CD1c-positive myeloid dendritic cell (primary cell): Measurements from ENCODE around the gene HOXC10.

ENCODE experiments used
- DNase-seq: peaks from one replicate; pipeline ENCODE4 v3.0.0-alpha.2; 2016; ENCODE audit errors: extremely low spot score

Gene HOXC10

DNA sequence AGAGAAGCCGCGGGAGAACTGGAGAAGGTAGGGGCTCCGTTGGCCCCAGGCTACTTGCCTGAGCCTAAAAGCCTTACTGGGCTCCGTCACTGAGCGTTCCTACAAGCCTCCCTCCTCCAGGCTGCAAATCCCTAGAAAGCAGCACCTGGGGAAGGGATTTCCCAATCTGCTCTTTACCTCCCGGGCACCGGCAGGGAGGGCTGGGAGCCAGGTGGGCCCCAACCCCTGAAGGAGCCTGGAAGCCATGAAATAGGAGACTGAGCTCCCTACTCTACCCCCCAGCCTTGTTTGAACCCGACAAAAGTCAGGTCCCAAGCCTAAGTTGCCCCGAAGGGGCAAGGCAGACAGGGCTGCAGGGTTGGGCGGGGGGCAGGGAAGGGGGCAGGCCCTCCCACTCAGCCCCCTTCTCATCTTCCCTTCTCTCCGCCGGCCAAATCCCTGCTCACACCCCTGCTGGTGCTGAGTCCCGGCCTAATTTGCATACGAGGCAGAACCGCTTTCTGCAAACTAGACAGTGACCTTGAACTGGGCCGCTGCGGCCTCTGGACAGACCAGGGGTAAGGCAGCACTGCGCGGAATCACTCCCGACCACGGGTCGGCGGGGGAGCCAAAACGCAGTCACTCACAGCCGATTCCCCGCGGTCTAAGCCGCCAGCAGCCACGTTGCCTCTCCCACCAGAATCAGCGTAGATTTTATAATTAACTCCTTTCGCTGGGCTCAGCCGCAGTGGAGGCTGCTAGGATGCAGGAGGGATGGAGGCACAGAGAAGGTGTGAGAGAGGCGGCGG is 34.0 kb upstream of the HOXC10 start:
- no peak for DNase-seq

DNA sequence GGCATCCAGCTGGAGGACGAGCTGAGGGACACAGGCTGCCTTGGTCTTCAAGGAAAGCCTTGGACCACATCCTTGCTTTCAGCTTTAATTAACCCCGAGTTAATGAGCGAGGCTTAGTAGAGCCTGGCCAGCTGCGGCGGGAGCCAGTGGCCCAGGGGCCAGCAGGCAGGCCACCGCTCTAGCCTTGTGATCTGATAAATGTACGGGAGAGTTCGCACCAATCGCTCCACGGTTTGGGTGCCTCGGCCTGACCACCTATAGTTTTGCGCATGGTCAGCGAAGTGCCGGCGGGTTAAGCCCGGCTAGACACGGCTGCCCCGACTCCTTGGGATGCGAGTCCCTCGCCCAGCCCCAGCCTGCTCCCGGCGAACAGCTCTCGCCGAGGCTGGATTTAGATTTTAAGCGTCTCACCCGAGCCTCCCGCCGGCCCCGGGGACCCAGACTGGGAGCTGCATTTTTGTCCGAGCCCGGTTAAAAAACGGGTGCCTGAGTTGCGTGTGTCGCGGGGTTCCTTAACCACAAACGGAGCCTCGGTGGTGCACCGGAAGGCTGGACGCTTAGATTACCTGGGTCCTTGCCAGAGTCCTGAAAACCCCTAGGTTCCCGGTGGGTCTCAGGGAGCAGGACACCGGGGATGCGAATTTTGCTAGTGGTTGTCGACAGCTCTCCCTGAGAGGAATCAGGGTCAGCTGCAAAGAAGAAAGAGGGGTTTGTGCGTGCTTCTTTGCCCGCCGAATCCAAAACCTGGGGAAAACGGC is 33.2 kb upstream of the HOXC10 start:
- no peak for DNase-seq

DNA sequence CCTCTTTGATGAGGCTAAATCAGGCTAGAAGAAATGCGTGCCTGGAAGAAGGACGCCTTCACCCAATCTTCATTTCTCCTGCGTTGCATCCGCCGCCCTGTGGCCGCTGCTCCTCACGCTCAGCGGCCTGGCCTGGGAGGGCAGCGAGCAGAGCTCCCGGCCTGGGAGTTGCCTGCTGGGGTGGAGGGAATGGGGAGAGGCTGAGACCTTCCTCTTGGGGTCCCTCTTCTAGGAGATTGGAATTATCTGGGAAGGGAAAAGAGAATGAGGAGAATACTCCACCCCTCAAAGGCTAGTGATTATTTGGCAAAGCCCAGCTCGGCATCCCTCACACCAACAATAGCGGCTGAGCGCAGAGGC is 32.6 kb upstream of the HOXC10 start:
- no peak for DNase-seq

DNA sequence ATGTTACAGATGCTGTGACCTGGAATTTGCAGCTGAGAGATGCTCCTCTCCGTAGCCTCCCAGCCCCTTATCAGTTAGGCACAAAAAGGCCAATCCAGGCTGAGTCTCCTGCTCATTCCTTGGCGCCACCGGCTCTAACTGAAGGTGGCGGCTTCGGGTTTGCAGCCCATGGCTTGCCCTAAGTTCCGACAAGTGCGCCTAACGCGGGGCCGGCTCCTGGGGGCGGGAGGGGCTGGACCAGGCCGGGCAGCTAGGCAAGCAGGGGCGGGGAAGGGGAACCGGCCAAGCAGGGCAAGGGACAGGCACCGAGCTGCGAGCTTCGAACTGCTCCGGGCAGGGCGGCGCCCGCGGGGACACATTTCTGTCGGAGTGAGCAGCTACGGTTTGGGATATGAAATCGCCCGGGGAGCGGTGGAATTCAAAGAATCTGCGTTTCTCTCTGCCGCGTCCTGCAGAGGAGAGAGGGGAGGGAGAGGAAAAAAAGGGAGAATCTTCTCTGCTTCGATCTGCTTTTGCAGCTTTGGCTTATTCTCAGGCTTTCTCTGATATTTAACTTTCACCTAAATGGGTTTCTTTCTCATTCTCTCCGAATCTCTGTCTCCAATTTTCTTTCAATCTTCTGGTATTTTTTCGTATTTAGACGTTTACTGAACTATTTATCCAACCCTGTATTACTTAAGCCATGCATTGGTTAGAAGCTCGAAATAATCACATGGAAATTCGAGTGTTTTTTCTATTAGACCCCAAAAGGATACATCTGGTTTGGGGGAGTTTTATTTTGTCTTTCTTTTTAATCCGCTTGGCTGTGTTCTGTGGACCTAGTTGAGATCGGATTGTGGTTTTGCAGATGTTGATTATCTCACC is 31.8 kb upstream of the HOXC10 start:
- DNase-seq = no peak

DNA sequence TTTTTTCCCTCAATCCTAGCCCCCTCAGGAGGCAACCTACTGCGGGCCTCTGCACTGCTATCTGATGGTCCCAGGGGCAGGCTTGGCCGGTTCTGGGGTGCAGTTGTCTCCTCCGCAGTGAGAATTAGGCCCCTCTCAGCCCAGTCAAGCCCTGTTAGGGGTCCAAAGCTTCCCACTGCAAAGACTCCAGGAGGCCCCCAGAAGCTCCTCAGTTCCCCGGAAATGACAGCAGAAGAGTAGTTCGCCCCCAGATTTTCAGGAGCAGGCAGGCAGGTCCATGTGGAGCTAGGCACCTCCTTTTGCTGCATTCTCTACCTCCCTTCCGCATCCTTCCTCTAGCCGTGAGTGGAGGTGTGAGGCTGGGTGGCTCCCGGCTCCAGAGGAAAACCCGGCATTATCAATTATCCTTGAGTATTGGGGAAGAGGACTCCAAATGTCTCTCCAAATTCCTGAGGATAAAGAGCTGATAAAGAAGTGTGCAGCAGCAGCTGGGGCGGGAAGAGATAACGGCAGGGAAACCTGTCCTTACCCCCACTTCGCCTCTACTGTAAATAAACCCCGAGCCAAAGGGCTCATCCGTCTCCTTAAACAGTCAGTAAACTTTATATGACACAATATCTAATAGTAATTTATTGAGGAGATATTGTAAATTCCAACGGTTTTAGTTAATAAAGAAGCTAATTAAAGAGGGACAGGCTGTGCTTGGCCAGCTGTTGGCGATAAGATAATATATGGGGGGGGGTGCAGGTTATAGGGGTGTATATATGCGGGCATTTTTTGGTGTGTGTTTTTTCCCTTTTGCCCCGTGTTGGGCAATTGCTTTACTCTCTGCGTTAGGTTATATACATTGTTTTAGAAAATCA is 30.9 kb upstream of the HOXC10 start:
- DNase-seq = no peak

DNA sequence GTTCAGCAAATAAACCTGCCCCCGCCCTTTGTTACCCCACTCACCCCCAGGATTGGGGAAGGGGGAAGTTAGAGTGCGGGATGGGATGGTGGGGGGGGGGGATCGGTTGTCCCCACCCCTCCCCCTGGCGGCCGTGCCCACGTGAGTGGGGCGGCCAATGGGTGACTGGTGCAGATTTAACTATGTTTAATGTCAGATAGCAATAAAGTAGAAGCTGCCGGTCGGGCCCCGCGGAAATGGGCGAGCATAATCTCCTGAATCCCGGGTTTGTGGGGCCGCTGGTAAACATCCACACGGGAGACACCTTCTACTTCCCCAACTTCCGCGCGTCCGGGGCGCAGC is 30.3 kb upstream of the HOXC10 start, which contains the start of gene HOXC12:
Gene HOXC12, plus strand, starts transcription at position 210 of the 342 bp plus-strand sequence. Its CDS starts 27 bp downstream, at position 237.
- no peak for DNase-seq

DNA sequence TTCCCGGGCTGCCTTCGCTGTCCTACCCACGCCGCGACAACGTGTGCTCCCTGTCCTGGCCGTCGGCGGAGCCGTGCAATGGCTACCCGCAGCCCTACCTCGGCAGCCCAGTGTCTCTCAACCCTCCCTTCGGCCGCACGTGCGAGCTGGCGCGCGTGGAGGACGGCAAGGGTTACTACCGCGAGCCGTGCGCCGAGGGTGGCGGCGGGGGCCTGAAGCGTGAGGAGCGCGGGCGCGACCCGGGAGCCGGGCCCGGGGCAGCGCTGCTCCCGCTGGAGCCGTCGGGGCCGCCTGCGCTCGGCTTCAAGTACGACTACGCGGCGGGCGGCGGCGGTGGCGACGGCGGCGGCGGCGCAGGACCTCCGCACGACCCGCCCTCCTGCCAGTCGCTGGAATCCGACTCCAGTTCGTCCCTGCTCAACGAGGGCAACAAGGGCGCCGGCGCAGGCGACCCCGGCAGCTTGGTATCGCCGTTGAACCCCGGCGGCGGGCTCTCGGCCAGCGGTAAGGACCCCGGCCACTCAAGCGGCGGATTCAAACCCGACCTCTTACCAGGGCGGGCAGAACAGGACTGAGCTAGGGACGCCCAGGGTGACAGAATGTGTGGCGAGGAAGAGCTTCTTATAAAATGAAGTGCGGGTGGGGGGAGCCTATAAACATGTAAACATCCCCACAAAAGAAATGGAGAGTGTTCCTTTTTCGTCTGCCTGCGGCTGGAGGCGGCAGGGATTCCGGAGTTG is 29.7 kb upstream of the HOXC10 start:
- no peak for DNase-seq

DNA sequence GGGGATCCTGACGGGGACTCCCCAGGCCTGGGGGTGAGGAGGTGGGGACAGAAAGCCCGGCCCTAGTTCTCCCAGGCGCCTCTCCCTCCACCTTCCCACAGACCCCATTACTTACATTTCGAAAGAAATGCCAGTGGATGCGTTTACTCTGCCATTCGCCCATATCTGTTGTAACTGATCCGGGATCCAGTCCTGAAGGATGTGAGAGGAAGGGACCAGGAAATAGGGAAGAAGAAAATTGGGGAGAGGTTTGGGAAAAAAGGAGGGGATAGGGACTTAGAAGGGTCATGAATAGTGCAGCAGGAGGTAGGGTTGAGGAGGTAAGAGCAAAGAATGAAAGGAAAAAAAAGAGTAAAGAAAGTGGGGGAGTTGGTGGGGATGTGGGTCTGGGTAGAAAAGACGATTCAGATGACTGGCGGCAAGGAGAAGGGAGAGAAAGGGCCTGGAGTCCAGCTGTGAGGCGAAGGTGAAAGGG is 29.1 kb upstream of the HOXC10 start:
- DNase-seq = no peak

DNA sequence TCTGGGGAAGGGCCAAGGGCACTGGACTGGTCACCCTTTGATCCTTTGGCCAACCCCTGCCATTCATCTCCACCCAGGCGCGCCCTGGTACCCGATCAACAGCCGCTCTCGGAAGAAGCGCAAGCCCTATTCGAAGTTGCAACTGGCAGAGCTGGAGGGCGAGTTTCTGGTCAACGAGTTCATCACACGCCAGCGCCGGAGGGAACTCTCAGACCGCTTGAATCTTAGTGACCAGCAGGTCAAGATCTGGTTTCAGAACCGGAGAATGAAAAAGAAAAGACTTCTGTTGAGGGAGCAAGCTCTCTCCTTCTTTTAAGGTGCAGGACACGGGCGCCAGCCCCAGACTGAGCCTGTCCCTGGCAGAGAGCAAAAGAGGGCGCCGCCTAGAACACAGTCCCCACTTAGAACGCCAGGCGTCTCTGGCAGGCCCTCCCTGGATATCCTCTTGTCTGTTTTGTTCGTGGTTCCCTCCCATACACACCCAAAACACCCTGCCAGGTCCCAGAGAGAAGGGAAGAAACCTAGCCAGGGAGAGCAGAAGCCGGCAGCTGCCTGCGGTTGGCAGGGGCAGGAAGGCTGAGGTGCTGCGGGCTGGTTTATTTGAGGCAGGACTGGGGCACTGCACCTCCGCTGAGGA is 28.6 kb upstream of the HOXC10 start:
- DNase-seq = no peak

DNA sequence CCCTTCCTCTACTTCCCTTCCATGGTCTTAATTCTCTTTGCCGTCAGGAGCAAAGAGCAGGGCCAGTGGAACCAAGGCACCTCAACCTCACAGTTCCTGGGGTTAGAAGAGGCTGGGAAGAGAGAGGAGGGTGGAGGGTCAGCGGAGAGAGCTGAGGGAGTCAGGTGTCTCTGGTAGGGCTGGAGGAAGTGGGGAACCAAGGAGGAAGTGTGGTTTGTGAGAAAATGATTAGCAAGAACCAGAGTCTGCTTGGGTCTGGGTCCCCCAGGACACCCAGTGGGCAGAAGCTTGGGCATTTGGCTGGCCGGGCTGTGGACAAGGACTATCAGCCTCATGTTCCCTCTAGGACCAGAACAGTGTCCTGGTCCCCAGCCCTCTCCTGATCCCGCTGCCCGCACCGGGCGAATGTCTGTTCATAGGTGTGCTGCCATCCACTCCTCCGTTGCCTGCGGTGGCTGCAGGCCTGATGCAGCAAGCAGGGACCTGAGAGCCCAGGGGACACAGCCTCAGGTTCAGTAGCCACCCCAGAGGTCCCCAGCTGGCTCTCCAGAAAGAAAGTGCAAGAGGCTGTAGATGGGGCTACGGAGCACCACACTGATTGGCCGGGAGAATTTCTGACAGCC is 27.9 kb upstream of the HOXC10 start:
- DNase-seq = no peak

DNA sequence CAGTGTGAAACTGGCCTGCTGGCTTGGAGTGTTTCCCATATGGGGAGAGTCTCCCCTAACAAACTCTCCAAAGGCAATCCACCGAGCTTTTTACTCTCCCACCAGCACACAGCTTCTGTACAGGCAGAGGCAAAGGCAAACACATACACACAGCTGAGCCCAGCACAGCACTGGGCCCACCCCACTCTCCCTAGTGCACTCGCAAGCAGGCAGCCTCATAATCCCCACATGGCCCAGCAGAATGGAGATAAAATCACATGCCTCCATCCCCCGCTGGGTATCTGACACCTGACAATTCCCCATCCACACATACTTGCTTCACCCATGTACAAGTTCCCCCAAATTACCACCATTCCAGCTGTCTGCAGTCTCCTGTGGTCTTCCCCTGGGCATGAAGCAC is 26.8 kb upstream of the HOXC10 start:
- no peak for DNase-seq

DNA sequence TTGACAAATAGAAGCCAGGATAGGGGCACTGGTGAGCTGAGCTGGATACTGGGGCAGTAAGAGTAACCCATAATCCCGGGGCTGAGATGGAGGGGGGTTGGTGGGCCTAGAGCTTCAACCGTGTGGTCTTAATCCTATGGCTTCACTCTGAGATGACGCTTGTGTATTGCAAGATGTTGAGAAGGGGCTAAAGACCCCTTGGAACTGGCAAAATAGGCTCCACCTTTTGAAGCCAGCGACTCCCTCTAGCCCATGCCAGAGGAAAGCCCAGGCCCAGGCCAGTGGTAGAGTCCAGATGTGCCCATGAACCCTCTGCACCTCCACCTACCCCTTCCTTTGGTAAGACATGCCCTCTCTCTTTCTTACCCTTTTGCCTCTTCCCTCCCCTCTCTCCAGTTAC is 25.6 kb upstream of the HOXC10 start:
- DNase-seq = no peak

DNA sequence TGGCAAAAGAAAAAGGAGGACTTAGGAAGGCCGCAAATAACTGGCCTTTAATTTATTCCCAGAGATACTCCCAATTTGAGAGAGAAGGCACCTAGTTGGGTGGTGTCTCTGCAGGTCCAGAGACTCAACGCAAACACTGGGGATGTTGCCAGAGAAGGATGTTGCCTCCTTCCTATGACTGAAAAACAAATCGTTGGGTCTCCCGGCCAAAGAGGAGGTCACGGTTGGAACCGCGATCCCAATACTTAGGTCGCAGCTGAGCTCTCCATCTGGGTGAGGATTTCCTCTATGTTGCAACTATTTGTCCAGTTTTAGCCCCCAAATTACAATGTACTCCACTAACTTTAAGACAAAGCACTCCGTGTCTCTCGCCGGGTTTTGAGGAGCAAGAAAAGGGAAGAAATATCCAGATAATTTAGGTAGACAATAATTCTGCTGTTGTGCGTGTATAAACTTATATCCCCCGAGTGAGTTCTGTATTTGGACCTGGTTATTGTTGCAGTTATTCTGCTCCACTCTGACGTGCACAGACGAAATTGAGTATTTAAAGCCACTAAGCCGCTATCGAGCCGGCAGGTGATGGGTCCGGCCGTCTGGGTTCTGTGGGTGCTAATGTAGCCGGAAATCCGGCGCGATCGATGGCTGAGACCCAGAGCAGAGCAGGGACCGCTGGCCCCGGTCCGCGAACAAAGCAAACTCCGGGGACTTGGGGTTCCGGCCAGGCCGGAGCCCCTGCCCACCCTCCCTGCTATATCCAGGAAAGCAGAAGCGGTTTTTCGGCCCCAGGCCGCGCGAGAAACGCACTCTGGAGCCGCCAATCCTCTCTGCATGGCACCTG is 24.5 kb upstream of the HOXC10 start:
- DNase-seq = no peak

DNA sequence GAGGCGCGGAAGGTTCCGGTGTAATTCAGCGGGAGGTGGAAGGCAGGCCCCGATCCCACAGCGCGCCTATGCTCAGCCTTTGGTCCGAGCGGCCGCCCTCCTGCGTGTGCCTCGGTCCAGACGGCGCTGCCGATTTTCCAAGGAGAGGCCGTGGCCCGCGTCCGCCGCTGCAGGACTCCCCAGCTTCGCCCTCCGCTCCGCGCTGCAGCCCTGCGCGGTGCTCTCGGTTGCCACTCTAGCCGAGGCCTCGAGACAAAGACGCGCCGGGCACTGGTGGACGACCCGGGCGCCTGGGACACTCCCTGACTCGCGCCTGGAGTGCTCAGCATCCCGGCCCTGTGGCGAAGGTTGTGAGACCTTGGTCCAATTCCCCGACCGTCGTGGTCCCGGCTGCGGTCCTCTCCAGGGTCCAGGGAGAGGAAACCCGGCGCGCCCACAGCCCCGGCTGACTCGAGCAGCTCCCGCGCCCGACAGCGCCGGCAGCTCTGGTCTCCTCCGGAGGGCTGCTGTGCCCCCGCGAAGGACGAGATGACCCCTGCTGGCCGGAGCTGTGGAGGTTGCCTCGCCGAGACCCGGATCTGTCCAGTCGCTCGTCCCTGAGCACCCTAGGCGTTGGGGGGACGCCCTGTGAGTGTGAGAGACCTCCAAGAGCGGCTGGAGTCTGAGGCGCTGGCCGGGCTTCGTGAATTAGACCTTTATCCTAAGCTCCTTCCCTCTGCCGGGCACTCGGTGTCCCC is 23.8 kb upstream of the HOXC10 start:
- DNase-seq = no peak

DNA sequence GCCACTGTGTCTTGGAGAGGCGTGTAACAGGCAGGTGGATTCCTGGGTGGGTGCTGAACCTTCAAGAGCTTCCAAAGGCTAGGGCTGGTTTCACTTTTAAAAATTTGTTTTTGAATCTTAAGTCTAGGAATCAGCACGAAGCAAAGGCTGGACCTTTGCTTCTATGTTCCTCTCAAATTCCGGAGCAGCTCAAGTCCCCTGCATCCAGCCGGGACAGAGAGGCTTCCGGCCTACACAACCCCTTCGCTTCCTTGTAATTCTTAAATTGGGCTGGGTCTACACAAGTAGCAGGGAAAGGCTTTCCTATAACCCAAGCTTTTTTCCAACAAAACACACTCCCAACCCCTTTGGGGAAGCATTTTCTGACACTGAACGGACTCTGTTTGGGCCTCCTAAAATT is 21.9 kb upstream of the HOXC10 start:
- no peak for DNase-seq

DNA sequence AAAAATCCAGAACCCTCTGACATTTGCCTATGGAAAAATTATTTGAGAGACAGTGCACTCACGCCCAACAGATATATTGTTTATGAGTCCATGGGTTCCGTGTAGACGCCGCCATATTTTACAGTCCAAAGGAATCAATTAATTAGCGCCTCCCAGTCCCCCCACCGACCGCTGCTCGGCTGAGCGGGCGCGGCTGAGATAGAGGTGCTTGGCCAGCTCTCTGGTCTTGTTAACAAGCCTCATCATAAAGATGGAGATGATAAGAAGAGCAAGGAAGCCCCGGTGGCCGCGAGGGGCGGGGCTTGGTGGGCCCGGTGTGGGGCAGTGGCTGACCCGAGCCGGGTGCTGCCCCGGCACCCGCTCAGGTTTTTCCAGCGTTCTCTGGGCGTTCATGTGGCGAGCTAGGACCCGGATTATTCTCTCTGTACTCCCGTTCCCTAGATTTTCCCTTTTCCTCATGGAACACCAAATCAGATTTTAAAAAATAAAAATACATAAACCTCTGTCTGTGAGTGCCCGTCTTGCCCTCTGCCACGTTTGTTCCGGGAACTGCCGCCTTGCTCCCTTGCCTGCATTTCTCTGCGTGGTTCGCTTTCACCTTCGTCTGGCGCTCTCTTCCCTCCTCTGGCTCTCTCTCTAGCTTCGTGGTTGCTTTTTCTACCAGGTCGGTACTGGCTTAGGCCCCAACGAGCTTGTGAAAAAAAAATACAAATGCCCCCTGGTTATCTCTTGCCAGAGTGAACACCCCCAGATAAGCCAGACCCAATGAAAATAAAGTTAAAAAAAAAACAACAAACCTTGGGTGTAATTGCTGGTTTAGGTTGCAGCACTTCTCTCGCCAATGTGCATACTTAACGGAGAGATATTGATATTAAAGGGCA is 21.3 kb upstream of the HOXC10 start:
- no peak for DNase-seq

DNA sequence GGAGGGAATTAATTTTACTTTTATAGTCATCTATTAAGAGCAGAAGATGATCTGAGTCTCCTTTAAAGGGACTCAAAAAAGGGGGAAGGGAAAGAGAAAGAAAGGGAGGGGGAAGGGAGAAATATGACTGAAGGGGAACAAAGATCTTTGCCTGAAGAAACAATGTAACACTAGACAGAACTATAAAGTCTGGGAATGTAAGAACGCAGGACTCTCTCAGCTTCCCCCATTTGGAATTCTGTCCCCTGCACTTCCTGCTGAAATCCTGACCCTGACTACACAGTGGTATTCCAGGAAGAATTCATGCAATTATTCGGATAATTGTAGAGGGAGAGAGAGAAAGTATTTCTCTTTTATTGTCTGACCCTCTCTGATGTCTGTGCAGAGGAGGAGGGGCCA is 20.6 kb upstream of the HOXC10 start:
- DNase-seq = no peak
